Heart right ventricle (tissue), 16 donors: ENCODE measurements around the gene EFCAB8. TPM values are rescaled to one million over a fixed set of nuclear protein-coding genes. Genes with fewer than 3 reads are reported as not detected.

Experiments
- ATAC-seq, 8 donors: fragments of 200-7000 bp; cut with Tn5 transposase; one replicate each; pipeline ENCODE4 v1.9.1; 2020; ENCODE audit warnings: mild to moderate bottlenecking in 8 of 8, moderate library complexity in 8 of 8, moderate number of reproducible peaks in 1 of 8
- DNase-seq, 2 donors: peaks; one replicate each; pipeline ENCODE4 v3.0.0-alpha.2; 2020
- H3K27ac ChIP-seq, 10 donors: fragments of 200-600 bp; sonication (generic) in 2 of 10; one replicate each; pipeline versions ENCODE4 v1.5.0 to v1.8.0; 2020 to 2022; ENCODE audit warnings: mild to moderate bottlenecking in 3 of 10
- H3K27me3 ChIP-seq, 7 donors: fragments of 200-600 bp; one replicate each; pipeline ENCODE4 v1.8.0; 2021 to 2022; ENCODE audit warnings: mild to moderate bottlenecking in 2 of 7
- H3K36me3 ChIP-seq, 9 donors: fragments of 200-600 bp; sonication (generic) in 1 of 9; one replicate each; pipeline versions ENCODE4 v1.5.0 to v1.8.0; 2020 to 2022; ENCODE audit warnings: mild to moderate bottlenecking in 2 of 9
- H3K4me1 ChIP-seq, 9 donors: fragments of 200-600 bp; sonication (generic) in 1 of 9; one replicate each; pipeline versions ENCODE4 v1.5.0 to v1.8.0; 2020 to 2022; ENCODE audit warnings: mild to moderate bottlenecking in 4 of 9
- H3K4me3 ChIP-seq, 10 donors: fragments of 200-600 bp; sonication (generic) in 2 of 10; one replicate each; pipeline versions ENCODE4 v1.5.0 to v1.8.0; 2020 to 2022; ENCODE audit warnings: mild to moderate bottlenecking in 7 of 10, moderate library complexity in 2 of 10
- H3K9me3 ChIP-seq, 11 donors: fragments of 200-600 bp in 10 of 11; sonication (generic) in 2 of 11; one replicate each; pipeline versions ENCODE4 v1.5.0 to v1.8.0; 2013 to 2022; ENCODE audit warnings: mild to moderate bottlenecking in 2 of 11, control low read depth in 1 of 11, moderate library complexity in 1 of 11
- CTCF ChIP-seq, 9 donors: fragments of 200-600 bp; sonication (generic) in 2 of 9; IDR thresholded peaks; one replicate each; pipeline versions ENCODE4 v1.5.0 to v1.8.0; 2021 to 2022; ENCODE audit warnings: antibody characterized with exemption in 9 of 9, mild to moderate bottlenecking in 5 of 9, moderate library complexity in 1 of 9
- WGBS, 2 donors: extraction: QIAGEN DNeasy Blood & Tissue Kit; methylation state at CpG; one replicate each; pipeline ENCODE4 v1.1.7; 2013; ENCODE audit warnings: inconsistent platforms in 1 of 2; 5-methylcytosine and 5-hydroxymethylcytosine counted together
- intact Hi-C, 10 donors: fragments of 100-400 bp; cut with DNase I; formaldehyde crosslinking; loops; one replicate each; pipeline versions ENCODE4 v1.11.1 to v1.14.2; 2022
- polyA plus RNA-seq, 2 donors: library from polyadenylated mRNA; stranded (reverse); fragments of 200-250 nt; gene quantifications; one replicate each; pipeline ENCODE4 v1.2.3, GENCODE V29; 2013
- total RNA-seq, 10 donors: library from RNA; stranded (reverse); fragmentation: NEBNext Ultra II Directional in 3 of 10; extraction: Animal tissue kit (Norgen Biotek cat#: 25700) in 3 of 10; gene quantifications; one replicate each; pipeline versions ENCODE4 v1.2.1 to v1.2.4, GENCODE V29; 2021 to 2023
- donor health status: Arrhythmogenic right ventricular cardiomyopathy.
- donor health status: ischemic (EF 13 %, LVEDD 7.1; RV severe dilation, severe dysfunction).
- donor health status: healthy with polysubstance abuse.
- donor health status: DM: no; HTN: yes; CAD: no.
- donor health status: DM: no; HTN: no; CAD: no.
- donor health status: ischemic (EF 25% LVEDD 6.9; RV normal size, moderate dysfunction).
- donor health status: ischemic (EF 25% LVEDD 5.7; RV mildly dilated, moderate dysfunction).
- donor health status: healthy.
- donor health status: DM: yes; HTN: yes; CAD: no.
- donor health status: Ischemic cardiomyopathy.
- donor health status: ischemic (EF 35%, LVEDD 5.7; RV mildly dilated, moderate dysfunction).
- donor health status: nonischemic (EF 11% LVEDD 7.7; RV severe dilation, severe dysfunction).
- donor health status: DM: yes; HTN: yes; CAD: no.
- donor health status: PGD.
- donor health status: ischemic (EF 29% LVEDD 5.4; RV normal size, mild dysfunction).
- donor health status: nonischemic (EF 23%, LVEDD 6.1; RV moderate dilation, normal function).

The EFCAB8 gene
- total and polyA plus RNA-seq, 12 donors, result 0.15 to 0.58 TPM; not detected in 10

GRCh38 chr20:32888636-32889035, 29.9 kb downstream of the EFCAB8 start:
- TF ChIP-seq CTCF (IDR thresholded peaks at IDR 0.05), result no peak
- no peak for ATAC-seq

GRCh38 chr20:32889281-32889680, 30.6 kb downstream of the EFCAB8 start:
- 77 to 83% methylated on average over 5 of the region's 5 CpGs for WGBS, 2 donors
- TF ChIP-seq CTCF (IDR thresholded peaks at IDR 0.05), result no peak
- no peaks in the 10 kb centered on the region for H3K9me3 ChIP-seq
- H3K4me3 ChIP-seq, result no peak overlapping the region
- H3K36me3 ChIP-seq, result no peaks in the 10 kb centered on the region
- no peaks in the 10 kb centered on the region for H3K27me3 ChIP-seq
- H3K27ac ChIP-seq, result no peak overlapping the region
- ATAC-seq (no peak), DNase-seq (no peak)
- intact Hi-C loops, result no loop called here
- H3K4me1 ChIP-seq, result no peaks in the 10 kb centered on the region

More at GRCh38 chr20:32888636-32889035, 29.9 kb downstream of the EFCAB8 start:
- no peaks in the 10 kb centered on the region for H3K9me3 ChIP-seq
- intact Hi-C loops, result no loop called here
- no peaks in the 10 kb centered on the region for H3K36me3 ChIP-seq
- H3K27me3 ChIP-seq, result no peaks in the 10 kb centered on the region
- no peaks in the 10 kb centered on the region for H3K4me1 ChIP-seq
- DNase-seq, result no peak
- H3K4me3 ChIP-seq, result no peak overlapping the region
- H3K27ac ChIP-seq, result no peak overlapping the region
- 95 to 98% methylated on average over 5 of the region's 5 CpGs for WGBS, 2 donors

- Histone ChIP-seq H3K9me3 (no peaks in the 10 kb centered on the region), H3K27ac (no peak overlapping the region), H3K36me3 (no peaks in the 10 kb centered on the region), H3K4me1 (no peaks in the 10 kb centered on the region), H3K4me3 (no peak overlapping the region), H3K27me3 (no peaks in the 10 kb centered on the region)
- ATAC-seq, result no peak
- 87 to 90% methylated on average over 8 of the region's 8 CpGs for WGBS, 2 donors
- intact Hi-C loops, result loop anchor here in 4 of 10 donors (5.0 to 10.0 kb wide), 2 partner anchors 97 to 99 kb away; no protein-coding TSS in a partner anchor
- no peak for TF ChIP-seq CTCF (IDR thresholded peaks at IDR 0.05)
- no peak for DNase-seq
These were observed 32.8 kb downstream of the EFCAB8 start for GRCh38 chr20:32891491-32891890.

GRCh38 chr20:32891926-32892660, 33.4 kb downstream of the EFCAB8 start:
- no peak for TF ChIP-seq CTCF (IDR thresholded peaks at IDR 0.05)
- no peaks in the 10 kb centered on the region for H3K4me1 ChIP-seq
- no peaks in the 10 kb centered on the region for H3K9me3 ChIP-seq
- 85 to 88% methylated on average over 4 of the region's 4 CpGs for WGBS, 2 donors
- no peaks in the 10 kb centered on the region for H3K36me3 ChIP-seq
- no peaks in the 10 kb centered on the region for H3K27me3 ChIP-seq
- no peak for DNase-seq
- intact Hi-C loops, result loop anchor here in 4 of 10 donors (5.0 to 10.0 kb wide), 2 partner anchors 97 to 100 kb away; no protein-coding TSS in a partner anchor
- ATAC-seq, result no peak
- H3K4me3 ChIP-seq, result no peak overlapping the region
- no peak overlapping the region for H3K27ac ChIP-seq
